ENCODE measurements around the gene SREK1. TPM values are rescaled to one million over a fixed set of nuclear protein-coding genes. Genes with fewer than 3 reads are reported as not detected.

The SREK1 gene
- total RNA-seq, 1 donor from 2014 or later, result 68.2 TPM

GRCh38 chr5:66224274-66224673 is 80.2 kb downstream of the SREK1 start:
- Mint-ChIP-seq H3K36me3 (ENCODE audit: low read depth, unreplicated experiment) (no peaks in the 10 kb centered on the region), H3K27me3 (ENCODE audit: unreplicated experiment) (peaks cover 2% of the 10 kb centered on the region)

GRCh38 chr5:66224773-66225553 is 80.9 kb downstream of the SREK1 start:
- TF ChIP-seq CTCF (IDR thresholded peaks at IDR 0.05; ENCODE audit: unreplicated experiment), result no peak
- Mint-ChIP-seq H3K9me3 (ENCODE audit: unreplicated experiment) (no peaks in the 10 kb centered on the region), H3K27me3 (ENCODE audit: unreplicated experiment) (peaks cover 2% of the 10 kb centered on the region), H3K27ac (ENCODE audit: unreplicated experiment) (no peak overlapping the region), H3K4me1 (ENCODE audit: unreplicated experiment) (no peaks in the 10 kb centered on the region), H3K36me3 (ENCODE audit: low read depth, unreplicated experiment) (no peaks in the 10 kb centered on the region), H3K4me3 (ENCODE audit: unreplicated experiment) (no peak overlapping the region)
- no peak for DNase-seq (ENCODE audit: low spot score)

More at GRCh38 chr5:66224274-66224673, 80.2 kb downstream of the SREK1 start:
- Mint-ChIP-seq H3K9me3 (ENCODE audit: unreplicated experiment) (no peaks in the 10 kb centered on the region), H3K4me3 (ENCODE audit: unreplicated experiment) (no peak overlapping the region), H3K4me1 (ENCODE audit: unreplicated experiment) (no peaks in the 10 kb centered on the region), H3K27ac (ENCODE audit: unreplicated experiment) (no peak overlapping the region)
- no peak for DNase-seq (ENCODE audit: low spot score)
- no peak for TF ChIP-seq CTCF (IDR thresholded peaks at IDR 0.05; ENCODE audit: unreplicated experiment)

GRCh38 chr5:66230551-66230950 is 86.5 kb downstream of the SREK1 start:
- Mint-ChIP-seq H3K4me1 (ENCODE audit: unreplicated experiment) (peaks cover 8% of the 10 kb centered on the region), H3K36me3 (ENCODE audit: low read depth, unreplicated experiment) (no peaks in the 10 kb centered on the region), H3K27me3 (ENCODE audit: unreplicated experiment) (peaks cover 5% of the 10 kb centered on the region), H3K9me3 (ENCODE audit: unreplicated experiment) (no peaks in the 10 kb centered on the region), H3K4me3 (ENCODE audit: unreplicated experiment) (no peak overlapping the region), H3K27ac (ENCODE audit: unreplicated experiment) (peak overlapping the region; percentile 83)
- peak; percentile 24 for DNase-seq (ENCODE audit: low spot score)
- no peak for TF ChIP-seq CTCF (IDR thresholded peaks at IDR 0.05; ENCODE audit: unreplicated experiment)

GRCh38 chr5:66231508-66231907 is 87.4 kb downstream of the SREK1 start:
- no peak for DNase-seq (ENCODE audit: low spot score)
- no peak overlapping the region for H3K27ac Mint-ChIP-seq (ENCODE audit: unreplicated experiment)
- no peak for TF ChIP-seq CTCF (IDR thresholded peaks at IDR 0.05; ENCODE audit: unreplicated experiment)
- H3K9me3 Mint-ChIP-seq (ENCODE audit: unreplicated experiment), result no peaks in the 10 kb centered on the region
- H3K4me3 Mint-ChIP-seq (ENCODE audit: unreplicated experiment), result no peak overlapping the region
- no peaks in the 10 kb centered on the region for H3K36me3 Mint-ChIP-seq (ENCODE audit: low read depth, unreplicated experiment)
- H3K4me1 Mint-ChIP-seq (ENCODE audit: unreplicated experiment), result peaks cover 8% of the 10 kb centered on the region
- H3K27me3 Mint-ChIP-seq (ENCODE audit: unreplicated experiment), result peaks cover 5% of the 10 kb centered on the region

GRCh38 chr5:66232275-66232674 is 88.2 kb downstream of the SREK1 start:
- Mint-ChIP-seq H3K27me3 (ENCODE audit: unreplicated experiment) (peaks cover 5% of the 10 kb centered on the region), H3K4me1 (ENCODE audit: unreplicated experiment) (peaks cover 8% of the 10 kb centered on the region), H3K4me3 (ENCODE audit: unreplicated experiment) (no peak overlapping the region), H3K9me3 (ENCODE audit: unreplicated experiment) (no peaks in the 10 kb centered on the region), H3K36me3 (ENCODE audit: low read depth, unreplicated experiment) (no peaks in the 10 kb centered on the region), H3K27ac (ENCODE audit: unreplicated experiment) (no peak overlapping the region)
- DNase-seq (ENCODE audit: low spot score), result no peak
- no peak for TF ChIP-seq CTCF (IDR thresholded peaks at IDR 0.05; ENCODE audit: unreplicated experiment)
